ENCODE results near the gene KRT82. TPM values are rescaled to one million over a fixed set of nuclear protein-coding genes. Genes with fewer than 3 reads are reported as not detected.
A peak's percentile ranks its signal among the peaks of the same experiment; 100 is the strongest.
"Not testable (repeated sequence)": the region's sequence is repeated elsewhere in the genome, so short reads cannot be mapped to it uniquely, and the experiment has no call there.

KRT82 gene
- polyA plus RNA-seq, 10 donors: not detected

GRCh38 chr12:52413202-52413601 is 7.1 kb upstream of the KRT82 start:
- no peak for DNase-seq

- DNase-seq: no peak
Measured at GRCh38 chr12:52411815-52412214, 5.7 kb upstream of the KRT82 start.

- DNase-seq: not testable (repeated sequence)
Measured at GRCh38 chr12:52410589-52411248, 4.6 kb upstream of the KRT82 start.

GRCh38 chr12:52407918-52408317 is 1.8 kb upstream of the KRT82 start:
- DNase-seq: no peak

- no peak for DNase-seq
Measured at GRCh38 chr12:52404951-52405350, 1.2 kb downstream of the KRT82 start.

GRCh38 chr12:52403561-52403960 is 2.6 kb downstream of the KRT82 start:
- no peak for DNase-seq

- DNase-seq: no peak
Measured at GRCh38 chr12:52402873-52403540, 3.1 kb downstream of the KRT82 start.

GRCh38 chr12:52402377-52402776 is 3.8 kb downstream of the KRT82 start:
- DNase-seq: no peak

GRCh38 chr12:52401926-52402325 is 4.2 kb downstream of the KRT82 start:
- DNase-seq: no peak

GRCh38 chr12:52401526-52401925 is 4.6 kb downstream of the KRT82 start:
- DNase-seq: no peak

- DNase-seq: no peak
Measured at GRCh38 chr12:52400906-52401305, 5.2 kb downstream of the KRT82 start.

- no peak for DNase-seq
Measured at GRCh38 chr12:52399756-52400155, 6.4 kb downstream of the KRT82 start.

GRCh38 chr12:52398176-52398575 is 8.0 kb downstream of the KRT82 start:
- no peak for DNase-seq

GRCh38 chr12:52396656-52397055 is 9.5 kb downstream of the KRT82 start:
- DNase-seq: no peak

- DNase-seq: peak in 1 of 3 donors; percentile 18
Measured at GRCh38 chr12:52395761-52396434, 10.2 kb downstream of the KRT82 start.

- DNase-seq: no peak
Measured at GRCh38 chr12:52394836-52395405, 11.2 kb downstream of the KRT82 start.

GRCh38 chr12:52392465-52393007 is 13.6 kb downstream of the KRT82 start:
- DNase-seq: no peak

- peak; percentile 29 to 52 (median 33) for DNase-seq
Measured at GRCh38 chr12:52391618-52392002, 14.5 kb downstream of the KRT82 start.

- peak in 1 of 3 donors; percentile 15 for DNase-seq
Measured at GRCh38 chr12:52390739-52391617, 15.2 kb downstream of the KRT82 start.

GRCh38 chr12:52389313-52390207 is 16.6 kb downstream of the KRT82 start:
- no peak for DNase-seq
